IPS-18a (cell line): ENCODE results near the gene RRAS2.
"Not testable (repeated sequence)": the region's sequence is repeated elsewhere in the genome, so short reads cannot be mapped to it uniquely, and the experiment has no call there.

Source experiments
- H3K27ac ChIP-seq: one replicate; pipeline ENCODE4 v1.5.1; 2013; ENCODE audit warnings: low read length
- H3K27me3 ChIP-seq: one replicate; pipeline ENCODE4 v1.6.1; 2013; ENCODE audit warnings: mild to moderate bottlenecking, low read length; ENCODE audit not compliant: control insufficient read depth, insufficient read depth
- H3K36me3 ChIP-seq: one replicate; pipeline ENCODE4 v1.6.1; 2013; ENCODE audit warnings: low read depth, low read length; ENCODE audit not compliant: control insufficient read depth
- H3K4me1 ChIP-seq: one replicate; pipeline ENCODE4 v1.6.1; 2013; ENCODE audit warnings: low read depth, low read length; ENCODE audit not compliant: control insufficient read depth
- H3K4me3 ChIP-seq: one replicate; pipeline ENCODE4 v1.5.1; 2013; ENCODE audit warnings: low read length
- H3K9ac ChIP-seq: one replicate; pipeline ENCODE4 v1.6.1; 2013; ENCODE audit warnings: mild to moderate bottlenecking, low read length, moderate library complexity
- H3K9me3 ChIP-seq: one replicate; pipeline ENCODE4 v1.6.1; 2013; ENCODE audit warnings: low read depth, low read length; ENCODE audit not compliant: control insufficient read depth

Gene RRAS2

GRCh38 chr11:14262271-14262846 lies 96.6 kb downstream of the RRAS2 start:
- H3K4me3 ChIP-seq: no peak overlapping the region
- no peaks in the 10 kb centered on the region for H3K36me3 ChIP-seq
- no peak overlapping the region for H3K9ac ChIP-seq
- no peaks in the 10 kb centered on the region for H3K27me3 ChIP-seq
- no peak overlapping the region for H3K27ac ChIP-seq
- H3K4me1 ChIP-seq: no peaks in the 10 kb centered on the region
- H3K9me3 ChIP-seq: peaks cover 4% of the 10 kb centered on the region

- no peaks in the 10 kb centered on the region for H3K4me1 ChIP-seq
- no peak overlapping the region for H3K9ac ChIP-seq
- no peak overlapping the region for H3K27ac ChIP-seq
- H3K9me3 ChIP-seq: peaks cover 4% of the 10 kb centered on the region
- H3K27me3 ChIP-seq: no peaks in the 10 kb centered on the region
- no peaks in the 10 kb centered on the region for H3K36me3 ChIP-seq
- H3K4me3 ChIP-seq: no peak overlapping the region
These were observed 97.9 kb downstream of the RRAS2 start for GRCh38 chr11:14261066-14261465.

- H3K4me3 ChIP-seq: no peak overlapping the region
- H3K36me3 ChIP-seq: no peaks in the 10 kb centered on the region
- H3K9me3 ChIP-seq: no peaks in the 10 kb centered on the region
- H3K27ac ChIP-seq: no peak overlapping the region
- no peaks in the 10 kb centered on the region for H3K27me3 ChIP-seq
- H3K4me1 ChIP-seq: no peaks in the 10 kb centered on the region
- H3K9ac ChIP-seq: no peak overlapping the region
These were observed 99.1 kb downstream of the RRAS2 start for GRCh38 chr11:14259878-14260277.

- Histone ChIP-seq H3K27ac (no peak overlapping the region), H3K4me3 (no peak overlapping the region), H3K9ac (no peak overlapping the region), H3K4me1 (no peaks in the 10 kb centered on the region), H3K9me3 (no peaks in the 10 kb centered on the region), H3K27me3 (no peaks in the 10 kb centered on the region), H3K36me3 (no peaks in the 10 kb centered on the region)
These were observed 99.7 kb downstream of the RRAS2 start for GRCh38 chr11:14259186-14259784.

- H3K27ac ChIP-seq: no peak overlapping the region
- H3K9me3 ChIP-seq: no peaks in the 10 kb centered on the region
- H3K36me3 ChIP-seq: no peaks in the 10 kb centered on the region
- no peak overlapping the region for H3K4me3 ChIP-seq
- H3K9ac ChIP-seq: no peak overlapping the region
- H3K4me1 ChIP-seq: no peaks in the 10 kb centered on the region
- H3K27me3 ChIP-seq: no peaks in the 10 kb centered on the region
These were observed 100.6 kb downstream of the RRAS2 start for GRCh38 chr11:14258221-14258935.

- H3K9me3 ChIP-seq: no peaks in the 10 kb centered on the region
- no peak overlapping the region for H3K9ac ChIP-seq
These were observed 103.8 kb downstream of the RRAS2 start for GRCh38 chr11:14255238-14255534.

GRCh38 chr11:14254533-14255237 lies 104.3 kb downstream of the RRAS2 start:
- no peak overlapping the region for H3K4me3 ChIP-seq
- H3K9ac ChIP-seq: no peak overlapping the region
- no peaks in the 10 kb centered on the region for H3K9me3 ChIP-seq
- no peak overlapping the region for H3K27ac ChIP-seq
- no peaks in the 10 kb centered on the region for H3K36me3 ChIP-seq
- H3K4me1 ChIP-seq: no peaks in the 10 kb centered on the region
- no peaks in the 10 kb centered on the region for H3K27me3 ChIP-seq

More at GRCh38 chr11:14255238-14255534, 103.8 kb downstream of the RRAS2 start:
- Histone ChIP-seq H3K4me1 (no peaks in the 10 kb centered on the region), H3K4me3 (no peak overlapping the region), H3K36me3 (no peaks in the 10 kb centered on the region), H3K27me3 (no peaks in the 10 kb centered on the region), H3K27ac (no peak overlapping the region)

- Histone ChIP-seq H3K9ac (no peak overlapping the region), H3K27me3 (no peaks in the 10 kb centered on the region), H3K4me3 (no peak overlapping the region), H3K4me1 (peaks cover 5% of the 10 kb centered on the region), H3K27ac (no peak overlapping the region), H3K36me3 (no peaks in the 10 kb centered on the region), H3K9me3 (no peaks in the 10 kb centered on the region)
These were observed 105.1 kb downstream of the RRAS2 start for GRCh38 chr11:14253840-14254239.

- peaks cover 9% of the 10 kb centered on the region for H3K4me1 ChIP-seq
- no peaks in the 10 kb centered on the region for H3K9me3 ChIP-seq
- no peaks in the 10 kb centered on the region for H3K27me3 ChIP-seq
- no peak overlapping the region for H3K27ac ChIP-seq
- H3K4me3 ChIP-seq: no peak overlapping the region
- no peak overlapping the region for H3K9ac ChIP-seq
- H3K36me3 ChIP-seq: no peaks in the 10 kb centered on the region
These were observed 105.6 kb downstream of the RRAS2 start for GRCh38 chr11:14253421-14253820.

- not testable (repeated sequence) for H3K9ac ChIP-seq, H3K36me3 ChIP-seq, H3K27me3 ChIP-seq, H3K27ac ChIP-seq, H3K9me3 ChIP-seq, H3K4me3 ChIP-seq
- H3K4me1 ChIP-seq: peaks cover 13% of the 10 kb centered on the region
These were observed 106.5 kb downstream of the RRAS2 start for GRCh38 chr11:14252501-14252900.

- H3K9me3 ChIP-seq: no peaks in the 10 kb centered on the region
- H3K36me3 ChIP-seq: no peaks in the 10 kb centered on the region
- no peak overlapping the region for H3K9ac ChIP-seq
- H3K4me3 ChIP-seq: no peak overlapping the region
- peaks cover 13% of the 10 kb centered on the region for H3K4me1 ChIP-seq
- no peak overlapping the region for H3K27ac ChIP-seq
- no peaks in the 10 kb centered on the region for H3K27me3 ChIP-seq
These were observed 107.2 kb downstream of the RRAS2 start for GRCh38 chr11:14251754-14252153.
